Stimulated activated naive CD8-positive, alpha-beta T cell treated with anti-CD3 and anti-CD28 coated beads, Interleukin-15, Interleukin-2, amounts not matched to agents 100 ng/mL and 50 ng/mL, for 24 hours (primary cell): Measurements from ENCODE around the gene SUGP1.

Experiments used
- H3K27ac Mint-ChIP-seq: one replicate; pipeline ENCODE4 v1.8.0; 2021; ENCODE audit warnings: mild to moderate bottlenecking, mixed read lengths
- H3K27me3 Mint-ChIP-seq: one replicate; pipeline ENCODE4 v1.8.0; 2021; ENCODE audit warnings: mixed read lengths
- H3K36me3 Mint-ChIP-seq: one replicate; pipeline ENCODE4 v1.8.0; 2021; ENCODE audit warnings: low read depth, mixed read lengths
- H3K4me1 Mint-ChIP-seq: one replicate; pipeline ENCODE4 v1.8.0; 2021; ENCODE audit warnings: low read depth, mixed read lengths
- H3K4me3 Mint-ChIP-seq: one replicate; pipeline ENCODE4 v1.8.0; 2021; ENCODE audit warnings: mild to moderate bottlenecking, mixed read lengths
- H3K9me3 Mint-ChIP-seq: one replicate; pipeline ENCODE4 v1.8.0; 2021; ENCODE audit warnings: mixed read lengths

The SUGP1 gene

DNA sequence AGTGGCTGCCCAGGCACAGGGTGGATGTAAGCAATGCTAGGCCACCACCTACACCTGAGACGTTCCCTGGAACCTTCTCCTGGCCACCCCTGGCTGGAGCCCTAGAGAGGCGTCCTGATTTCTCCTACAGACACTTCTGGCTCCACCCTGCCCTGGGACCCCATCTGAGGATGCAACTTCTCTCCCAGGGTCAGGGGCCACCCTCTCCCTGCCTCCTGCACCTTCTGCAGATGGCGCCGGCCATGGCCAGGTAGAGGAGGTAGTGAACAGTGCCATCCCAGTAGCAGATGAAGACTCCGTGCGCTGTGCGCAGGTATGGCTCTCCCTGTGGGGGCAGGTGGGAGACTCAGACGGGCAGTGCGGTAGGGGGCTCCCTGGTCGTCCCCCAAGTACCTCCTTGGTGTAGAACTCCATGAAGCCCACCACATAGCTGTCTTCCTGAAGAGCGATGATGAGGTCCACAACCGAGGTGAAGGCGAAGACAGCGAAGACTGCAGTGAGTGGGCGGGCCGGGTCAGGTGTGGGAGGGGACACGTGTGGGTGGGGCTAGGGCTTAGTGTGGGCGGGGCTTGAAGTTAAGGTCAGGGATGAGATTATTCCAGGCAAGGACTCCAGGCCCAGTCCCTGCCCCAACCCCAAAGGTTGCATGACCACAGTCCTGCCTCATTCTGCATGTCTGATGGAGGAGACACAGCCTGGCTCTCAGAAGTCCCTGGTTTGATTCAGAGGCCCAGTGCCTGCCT, 50.2 kb downstream of the SUGP1 start:
- Mint-ChIP-seq H3K4me1 (no peaks in the 10 kb centered on the region), H3K27ac (no peak overlapping the region), H3K36me3 (no peaks in the 10 kb centered on the region), H3K9me3 (no peaks in the 10 kb centered on the region), H3K27me3 (peaks cover 27% of the 10 kb centered on the region), H3K4me3 (no peak overlapping the region)

DNA sequence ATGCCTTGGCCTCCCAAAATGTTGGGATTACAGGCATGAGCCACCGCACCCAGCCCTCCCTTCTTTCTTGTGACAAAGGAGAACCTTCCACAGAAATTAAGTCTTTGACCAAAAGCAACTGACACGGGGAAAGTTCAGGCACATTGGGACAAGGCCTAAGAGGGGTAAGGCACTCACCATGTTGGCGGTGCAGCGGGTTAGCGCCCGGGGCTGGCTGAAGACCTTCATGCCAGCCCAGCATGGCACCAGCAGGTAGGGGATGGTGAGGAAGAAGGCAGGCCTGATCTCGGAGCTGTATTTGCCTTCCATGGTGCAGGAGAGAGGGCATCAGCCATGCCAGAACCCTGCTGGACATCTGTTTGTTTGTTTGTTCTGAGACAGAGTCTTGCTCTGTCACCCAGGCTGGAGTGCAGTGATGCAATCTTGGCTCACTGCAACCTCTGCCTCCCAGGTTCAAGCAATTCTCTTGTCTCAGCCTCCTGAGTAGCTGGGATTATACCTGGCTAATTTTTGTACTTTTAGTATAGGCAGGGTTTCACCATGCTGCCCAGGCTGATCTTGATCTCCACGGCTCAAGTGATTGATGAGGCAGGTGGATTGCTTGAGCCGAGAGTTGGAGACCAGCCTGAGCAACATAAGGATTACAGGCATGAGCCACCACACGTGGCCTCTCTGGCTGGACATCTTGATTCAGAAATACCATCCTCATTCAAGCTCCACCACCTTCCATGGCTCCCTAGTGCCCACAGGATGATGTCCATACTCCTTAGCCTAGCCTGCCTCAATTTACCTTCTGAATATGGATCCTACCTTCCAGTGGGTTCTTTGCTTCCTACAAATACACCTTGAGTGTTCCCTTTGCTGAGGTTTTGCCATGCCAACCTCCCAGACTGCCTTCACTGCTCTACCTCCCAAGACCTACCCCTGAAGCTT, 51.6 kb downstream of the SUGP1 start:
- Mint-ChIP-seq H3K4me1 (no peaks in the 10 kb centered on the region), H3K36me3 (no peaks in the 10 kb centered on the region), H3K4me3 (no peak overlapping the region), H3K9me3 (no peaks in the 10 kb centered on the region), H3K27me3 (peaks cover 21% of the 10 kb centered on the region), H3K27ac (no peak overlapping the region)

DNA sequence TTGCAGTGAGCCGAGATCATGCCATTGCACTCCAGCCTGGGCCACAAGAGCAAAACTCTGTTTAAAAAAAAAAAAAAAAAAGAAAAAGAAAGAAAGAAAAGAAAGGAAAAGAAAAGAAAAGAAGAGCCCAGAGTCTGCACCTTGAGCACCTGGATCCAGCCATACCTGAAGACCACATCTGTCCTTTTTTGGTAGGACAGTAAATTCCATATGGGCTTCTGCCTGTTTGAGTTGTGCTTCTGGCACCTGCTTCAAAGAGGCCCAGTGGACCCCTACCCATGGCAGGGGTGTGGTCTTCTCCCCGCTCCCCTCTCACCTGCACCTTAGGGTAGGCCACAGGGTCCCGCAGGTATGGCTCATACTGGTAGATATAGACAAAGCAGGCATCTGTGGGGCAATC, 53.0 kb downstream of the SUGP1 start:
- Mint-ChIP-seq H3K9me3 (no peaks in the 10 kb centered on the region), H3K36me3 (no peaks in the 10 kb centered on the region), H3K4me3 (no peak overlapping the region), H3K27me3 (peaks cover 24% of the 10 kb centered on the region), H3K27ac (no peak overlapping the region), H3K4me1 (no peaks in the 10 kb centered on the region)

DNA sequence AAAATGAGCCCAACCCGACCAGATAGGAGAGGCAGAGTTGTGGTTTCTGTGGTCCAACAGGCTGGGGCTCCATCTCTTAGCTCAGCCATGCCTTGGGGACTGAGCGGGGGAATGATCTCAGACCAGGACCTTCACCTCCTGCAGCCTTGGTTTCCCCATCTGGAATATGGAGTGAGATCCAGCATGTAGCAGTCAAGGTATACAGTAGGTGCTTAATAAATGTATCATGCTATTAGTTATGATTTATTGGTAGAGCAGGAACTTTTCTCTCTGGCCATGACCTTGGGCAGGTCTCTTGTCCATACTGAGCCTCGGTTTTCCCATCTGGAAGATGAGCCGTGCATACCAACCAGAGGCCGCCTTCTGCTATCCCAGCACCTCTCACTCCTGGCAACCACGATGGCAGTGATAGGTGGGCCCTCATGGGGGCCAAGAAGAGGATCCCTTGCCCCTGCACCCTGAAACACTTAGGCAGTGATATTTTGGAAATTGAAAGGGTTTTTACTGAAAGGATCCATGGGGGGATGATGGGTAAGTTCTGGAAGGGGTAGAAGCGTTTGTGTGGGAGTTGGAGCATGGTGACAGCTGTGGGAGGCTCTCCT, 56.3 kb downstream of the SUGP1 start:
- peaks cover 12% of the 10 kb centered on the region for H3K4me1 Mint-ChIP-seq
- H3K36me3 Mint-ChIP-seq: no peaks in the 10 kb centered on the region
- no peaks in the 10 kb centered on the region for H3K9me3 Mint-ChIP-seq
- no peak overlapping the region for H3K4me3 Mint-ChIP-seq
- peaks cover 30% of the 10 kb centered on the region for H3K27me3 Mint-ChIP-seq
- H3K27ac Mint-ChIP-seq: no peak overlapping the region

DNA sequence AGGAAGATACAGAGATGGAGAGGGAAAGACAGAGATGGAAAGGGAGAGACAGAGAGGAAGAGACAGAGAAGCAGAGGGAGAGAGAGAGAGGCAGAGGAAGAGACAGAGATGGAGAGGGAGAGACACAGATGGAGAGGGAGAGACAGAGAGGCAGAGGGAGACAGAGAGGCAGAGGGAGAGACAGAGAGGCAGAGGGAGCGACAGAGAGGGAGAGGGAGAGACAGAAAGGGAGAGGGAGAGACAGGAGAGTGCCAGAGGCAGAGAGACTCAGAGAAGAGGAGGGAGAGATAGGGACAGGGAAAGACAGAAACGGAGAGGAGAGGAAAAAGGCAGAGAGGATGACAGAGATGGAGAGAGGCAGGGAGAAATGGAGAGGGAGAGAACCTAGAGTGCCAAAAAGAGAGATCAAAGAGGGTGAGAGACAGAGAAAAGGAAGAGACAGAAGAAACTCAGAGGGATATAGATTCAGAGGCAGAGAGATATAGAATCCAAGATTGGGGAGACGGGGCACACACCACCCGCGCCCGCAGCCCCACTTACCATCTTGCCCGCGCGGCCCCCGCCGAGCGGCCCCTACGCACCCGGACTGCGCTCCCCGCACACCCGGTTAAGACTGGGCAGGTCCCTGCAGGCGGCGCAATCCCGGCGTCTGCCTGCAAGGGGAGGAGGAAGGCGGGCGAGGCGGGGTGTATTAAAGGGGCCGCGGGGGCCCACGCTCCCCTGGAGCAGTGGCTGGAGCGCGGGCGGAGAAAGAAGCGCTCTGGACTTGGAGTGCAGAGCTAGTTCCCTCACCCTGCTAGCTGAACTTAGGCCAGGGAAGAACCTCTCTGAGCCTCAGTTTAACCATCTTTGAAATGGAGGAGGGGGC, 57.9 kb downstream of the SUGP1 start:
- H3K4me1 Mint-ChIP-seq: peaks cover 12% of the 10 kb centered on the region
- no peak overlapping the region for H3K27ac Mint-ChIP-seq
- H3K9me3 Mint-ChIP-seq: no peaks in the 10 kb centered on the region
- H3K4me3 Mint-ChIP-seq: no peak overlapping the region
- H3K27me3 Mint-ChIP-seq: peaks cover 33% of the 10 kb centered on the region
- H3K36me3 Mint-ChIP-seq: no peaks in the 10 kb centered on the region

DNA sequence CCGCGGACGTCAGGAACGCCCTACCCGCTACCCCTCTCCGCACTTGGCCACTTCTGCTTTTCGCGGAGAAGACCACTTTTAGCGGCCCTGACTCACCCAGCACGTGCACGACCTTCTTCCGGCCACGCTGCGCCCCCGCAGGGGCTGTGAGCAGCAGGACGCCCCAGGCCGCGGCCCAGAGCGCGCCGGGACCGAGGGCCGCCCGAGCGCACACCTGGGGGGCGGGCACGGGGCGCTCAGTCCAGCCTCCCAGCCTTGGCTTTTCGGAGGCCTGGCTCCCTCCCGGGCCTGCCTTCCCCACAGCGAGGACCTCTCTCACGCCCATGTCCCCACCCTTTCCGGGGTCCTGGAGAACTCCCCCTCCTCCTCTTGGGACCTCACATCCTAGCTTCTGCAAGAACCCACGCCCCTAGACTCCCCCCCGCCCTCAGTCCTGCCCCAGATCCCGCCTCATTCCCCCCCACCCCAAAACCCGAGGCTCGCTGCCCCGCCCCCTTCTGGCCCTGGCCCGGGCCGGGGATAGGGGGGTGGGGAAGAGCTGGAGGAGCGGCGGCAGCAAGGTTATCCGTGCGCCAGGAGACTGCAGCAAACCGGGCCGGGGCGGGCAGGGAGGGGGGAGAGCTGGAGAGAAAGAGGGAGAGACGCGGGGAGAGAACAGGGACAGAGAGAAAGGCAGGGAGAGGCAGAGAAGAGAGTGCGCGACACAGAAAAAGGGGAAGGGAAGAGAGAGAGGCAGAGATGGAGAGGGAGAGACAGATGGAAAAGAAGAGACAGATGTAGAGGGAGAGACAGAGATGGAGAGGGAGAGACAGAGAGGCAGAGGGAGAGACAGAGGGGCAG, 58.7 kb downstream of the SUGP1 start:
- Mint-ChIP-seq H3K9me3 (no peaks in the 10 kb centered on the region), H3K4me1 (peaks cover 12% of the 10 kb centered on the region), H3K36me3 (no peaks in the 10 kb centered on the region), H3K27ac (no peak overlapping the region), H3K4me3 (no peak overlapping the region), H3K27me3 (peaks cover 41% of the 10 kb centered on the region)

DNA sequence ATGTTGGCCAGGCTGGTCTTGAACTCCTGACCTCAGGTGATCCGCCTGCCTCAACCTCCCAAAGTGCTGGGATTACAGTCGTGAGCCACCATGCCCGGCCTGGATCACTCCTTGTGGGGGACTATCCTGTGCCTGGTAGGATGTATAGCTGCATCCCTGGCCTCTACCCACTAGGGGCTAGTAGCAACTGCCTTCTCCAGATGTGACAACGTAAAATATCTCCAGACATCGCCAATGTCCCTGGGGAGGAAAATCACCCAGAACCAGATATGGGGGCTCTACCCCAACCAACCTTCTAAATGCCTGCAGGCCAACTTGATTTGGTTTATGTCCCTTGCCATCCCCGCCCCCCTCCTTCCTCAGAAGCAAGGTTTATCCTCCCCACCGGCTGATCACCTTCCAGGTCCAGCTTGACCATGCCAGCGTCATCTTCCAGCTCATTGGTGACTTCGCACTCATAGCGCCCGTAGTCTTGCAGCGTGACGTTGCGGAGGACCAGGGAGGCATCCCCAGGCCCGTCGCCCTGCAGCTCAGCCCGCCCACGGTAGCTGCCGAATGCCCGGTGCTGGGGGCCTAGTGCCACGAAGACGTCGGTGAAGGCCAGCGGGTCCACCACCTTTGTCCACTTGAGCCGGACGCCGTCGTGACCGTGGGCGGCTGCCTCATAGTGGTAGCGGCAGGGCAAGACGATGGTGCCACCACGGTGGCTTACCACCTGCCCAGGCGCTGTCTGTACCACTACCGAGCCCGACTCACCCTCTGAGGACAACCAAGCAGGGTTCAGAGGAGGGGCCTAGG, 59.7 kb downstream of the SUGP1 start:
- Mint-ChIP-seq H3K27me3 (peaks cover 47% of the 10 kb centered on the region), H3K9me3 (no peaks in the 10 kb centered on the region), H3K36me3 (no peaks in the 10 kb centered on the region), H3K4me1 (peaks cover 12% of the 10 kb centered on the region), H3K4me3 (no peak overlapping the region), H3K27ac (no peak overlapping the region)

DNA sequence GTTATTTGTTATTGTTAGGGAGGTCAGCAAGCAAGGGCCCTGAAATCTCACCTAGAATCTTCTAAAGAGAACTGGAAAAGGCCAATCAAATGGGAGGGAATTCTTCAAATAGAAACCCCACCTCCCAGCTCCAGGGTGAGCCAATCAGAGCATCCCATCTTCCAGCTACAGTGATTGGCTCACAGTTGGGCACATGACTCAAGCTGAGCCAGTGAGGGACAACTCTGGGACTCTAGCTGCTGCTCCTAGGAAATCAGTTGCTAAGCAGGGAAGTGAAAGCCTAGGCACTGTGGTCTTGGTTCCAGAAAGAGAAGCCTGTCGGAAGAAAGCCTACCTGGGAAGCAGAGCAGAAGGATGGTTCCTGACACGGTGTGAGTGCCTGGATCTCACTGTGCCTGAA, 60.6 kb downstream of the SUGP1 start:
- Mint-ChIP-seq H3K27me3 (peaks cover 52% of the 10 kb centered on the region), H3K36me3 (no peaks in the 10 kb centered on the region), H3K27ac (no peak overlapping the region), H3K4me1 (peaks cover 12% of the 10 kb centered on the region), H3K4me3 (no peak overlapping the region), H3K9me3 (no peaks in the 10 kb centered on the region)

DNA sequence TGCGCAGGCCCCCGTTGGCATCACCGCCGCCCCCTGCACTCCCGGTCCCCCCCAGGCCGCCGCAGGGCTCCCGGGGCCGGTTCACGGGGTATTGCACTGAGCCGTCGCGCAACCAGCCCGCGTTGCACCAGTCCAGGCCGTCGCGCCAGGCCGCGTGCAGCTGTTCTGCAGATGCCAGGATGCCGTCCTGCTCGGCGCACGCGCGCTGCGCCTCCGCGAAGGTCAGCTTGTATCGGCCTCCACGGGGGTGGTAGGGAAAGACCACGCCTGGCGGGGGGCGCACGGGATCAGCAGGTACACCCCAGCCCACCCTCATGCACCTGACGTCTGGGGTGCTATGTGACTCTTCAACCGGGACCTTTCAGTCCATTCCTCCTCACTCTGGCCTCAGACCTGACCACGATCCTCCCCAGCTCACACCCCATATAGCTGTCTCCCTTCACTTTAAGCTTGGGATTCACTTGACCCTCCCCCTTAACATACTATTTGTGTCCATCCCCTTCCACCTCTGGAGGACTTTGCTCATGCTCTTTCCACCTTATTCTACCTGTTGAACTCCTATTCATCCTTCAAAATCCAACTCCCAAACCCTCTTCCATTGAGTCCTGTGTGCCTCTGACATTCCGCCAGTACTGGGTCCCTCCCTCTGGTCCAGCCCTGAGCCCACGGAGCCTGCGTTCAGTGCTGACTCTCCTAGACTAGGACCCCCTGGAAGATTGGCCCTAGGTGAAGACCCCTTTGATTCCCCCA, 61.5 kb downstream of the SUGP1 start:
- no peaks in the 10 kb centered on the region for H3K9me3 Mint-ChIP-seq
- no peaks in the 10 kb centered on the region for H3K36me3 Mint-ChIP-seq
- H3K4me1 Mint-ChIP-seq: peaks cover 12% of the 10 kb centered on the region
- no peak overlapping the region for H3K4me3 Mint-ChIP-seq
- no peak overlapping the region for H3K27ac Mint-ChIP-seq
- H3K27me3 Mint-ChIP-seq: peaks cover 54% of the 10 kb centered on the region

DNA sequence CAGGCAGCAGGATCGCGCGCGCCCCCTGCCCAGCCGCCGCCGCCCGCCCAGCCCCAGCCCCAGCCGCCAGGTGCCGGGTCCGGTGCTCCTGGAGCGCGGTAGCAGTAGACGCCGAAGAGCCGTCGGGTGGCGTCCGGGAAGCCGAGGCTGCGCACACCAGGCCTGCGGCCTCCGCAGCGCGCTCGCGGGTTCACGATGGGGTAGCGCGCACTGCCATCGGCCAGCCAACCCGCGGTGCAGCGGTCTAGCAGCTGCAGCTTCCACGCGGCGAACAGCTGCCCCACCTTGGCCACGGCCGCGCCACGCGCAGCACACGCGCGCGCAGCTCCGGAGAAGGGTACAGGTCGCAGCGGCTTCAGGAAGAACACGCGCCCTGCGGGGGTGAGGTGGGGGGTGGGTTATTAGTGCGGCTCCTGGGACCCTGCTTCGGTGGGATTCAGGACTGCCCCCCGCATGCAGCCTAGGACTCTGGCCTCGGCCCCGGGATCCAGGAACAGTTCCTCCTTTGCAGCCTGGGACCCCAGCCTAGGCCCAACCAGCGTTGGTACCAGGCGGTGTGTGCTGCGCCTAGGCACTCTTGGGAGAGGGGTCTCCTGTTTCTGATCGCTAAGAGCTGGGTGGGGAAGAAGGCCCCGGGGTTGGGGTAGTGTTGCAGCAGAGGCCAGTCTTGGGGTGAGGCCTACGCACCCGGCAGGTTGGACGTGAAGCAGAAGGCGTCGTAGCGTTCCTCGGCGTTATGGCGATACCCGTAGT, 62.3 kb downstream of the SUGP1 start:
- peaks cover 51% of the 10 kb centered on the region for H3K27me3 Mint-ChIP-seq
- H3K9me3 Mint-ChIP-seq: no peaks in the 10 kb centered on the region
- no peaks in the 10 kb centered on the region for H3K36me3 Mint-ChIP-seq
- H3K4me3 Mint-ChIP-seq: no peak overlapping the region
- no peak overlapping the region for H3K27ac Mint-ChIP-seq
- peaks cover 12% of the 10 kb centered on the region for H3K4me1 Mint-ChIP-seq

DNA sequence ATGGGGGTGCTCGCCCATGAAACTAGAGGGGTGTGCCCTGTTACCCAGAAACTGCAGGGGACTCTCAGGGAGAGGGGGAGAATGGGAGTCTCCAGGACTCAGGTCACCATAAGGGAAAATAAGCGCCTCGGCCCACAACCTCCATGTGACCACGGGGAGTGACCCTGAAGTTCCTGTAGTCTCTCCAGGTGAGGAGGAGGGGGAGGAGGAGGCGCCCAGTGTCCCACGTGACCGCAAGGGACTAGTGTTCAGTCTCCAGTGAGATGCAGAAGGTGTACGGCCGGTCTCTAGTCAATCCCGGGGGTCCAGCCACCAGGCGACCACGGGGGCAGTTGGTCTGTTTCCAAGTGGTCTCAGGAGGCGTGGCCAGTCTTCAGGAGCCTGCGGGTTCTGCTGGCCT, 63.2 kb downstream of the SUGP1 start:
- H3K9me3 Mint-ChIP-seq: no peaks in the 10 kb centered on the region
- H3K4me1 Mint-ChIP-seq: peaks cover 11% of the 10 kb centered on the region
- H3K36me3 Mint-ChIP-seq: no peaks in the 10 kb centered on the region
- H3K27me3 Mint-ChIP-seq: peaks cover 46% of the 10 kb centered on the region
- H3K27ac Mint-ChIP-seq: no peak overlapping the region
- no peak overlapping the region for H3K4me3 Mint-ChIP-seq
